Osteocyte (in vitro differentiated cells): ENCODE measurements around the gene STRC. TPM values are rescaled to one million over a fixed set of nuclear protein-coding genes. Genes with fewer than 3 reads are reported as not detected.
"Not testable (repeated sequence)": the region's sequence is repeated elsewhere in the genome, so short reads cannot be mapped to it uniquely, and the experiment has no call there.

Experiments used
- DNase-seq: peaks from one replicate; pipeline ENCODE4 v3.0.0; 2021; ENCODE audit warnings: mixed read lengths; ENCODE audit not compliant: unreplicated experiment; ENCODE audit errors: extremely low spot score
- H3K27ac Mint-ChIP-seq: one replicate; pipeline ENCODE4 v1.8.0; 2021; ENCODE audit warnings: mild to moderate bottlenecking, mixed read lengths; ENCODE audit not compliant: unreplicated experiment
- H3K27me3 Mint-ChIP-seq: one replicate; pipeline ENCODE4 v1.8.0; 2021; ENCODE audit warnings: mixed read lengths; ENCODE audit not compliant: unreplicated experiment
- H3K36me3 Mint-ChIP-seq: one replicate; pipeline ENCODE4 v1.8.0; 2021; ENCODE audit warnings: mixed read lengths; ENCODE audit not compliant: unreplicated experiment
- H3K4me1 Mint-ChIP-seq: one replicate; pipeline ENCODE4 v1.8.0; 2021; ENCODE audit warnings: mixed read lengths; ENCODE audit not compliant: unreplicated experiment
- H3K4me3 Mint-ChIP-seq: one replicate; pipeline ENCODE4 v1.8.0; 2021; ENCODE audit warnings: mild to moderate bottlenecking, moderate library complexity, mixed read lengths; ENCODE audit not compliant: unreplicated experiment
- H3K9me3 Mint-ChIP-seq: one replicate; pipeline ENCODE4 v1.8.0; 2021; ENCODE audit warnings: mixed read lengths; ENCODE audit not compliant: unreplicated experiment
- total RNA-seq: library from RNA; stranded (reverse); gene quantifications from 2 replicates; pipeline ENCODE4 v1.2.1, GENCODE V29; 2021
- TF ChIP-seq, protein P1 (sequence below): fragments of 200-600 bp; sonication (generic); IDR thresholded peaks from 2 replicates; pipeline ENCODE4 v1.5.0; 2021; ENCODE audit warnings: antibody characterized with exemption, mild to moderate bottlenecking, moderate library complexity

STRC gene
- total RNA-seq, 1 donor from 2014 or later: 0.30 TPM

DNA sequence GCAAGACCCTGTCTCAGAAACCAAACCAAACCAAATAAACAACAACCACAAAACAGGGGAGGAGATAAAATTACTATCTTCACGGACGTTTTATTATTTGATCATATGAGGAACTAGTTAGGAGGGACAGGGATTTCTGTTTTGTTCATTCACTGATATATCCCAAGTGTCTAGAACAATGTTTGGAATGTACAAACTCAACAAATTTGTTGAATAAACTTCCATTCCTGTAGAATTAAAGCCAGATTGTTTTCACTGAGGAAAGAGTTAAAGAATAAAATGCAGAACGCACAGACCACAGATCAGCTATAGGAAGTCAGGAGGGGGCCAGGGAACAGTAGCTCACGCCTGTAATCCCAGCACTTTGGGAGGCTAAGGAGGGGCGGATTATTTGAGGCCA is 6.5 kb upstream of the STRC start:
- TF ChIP-seq, protein P1, sequence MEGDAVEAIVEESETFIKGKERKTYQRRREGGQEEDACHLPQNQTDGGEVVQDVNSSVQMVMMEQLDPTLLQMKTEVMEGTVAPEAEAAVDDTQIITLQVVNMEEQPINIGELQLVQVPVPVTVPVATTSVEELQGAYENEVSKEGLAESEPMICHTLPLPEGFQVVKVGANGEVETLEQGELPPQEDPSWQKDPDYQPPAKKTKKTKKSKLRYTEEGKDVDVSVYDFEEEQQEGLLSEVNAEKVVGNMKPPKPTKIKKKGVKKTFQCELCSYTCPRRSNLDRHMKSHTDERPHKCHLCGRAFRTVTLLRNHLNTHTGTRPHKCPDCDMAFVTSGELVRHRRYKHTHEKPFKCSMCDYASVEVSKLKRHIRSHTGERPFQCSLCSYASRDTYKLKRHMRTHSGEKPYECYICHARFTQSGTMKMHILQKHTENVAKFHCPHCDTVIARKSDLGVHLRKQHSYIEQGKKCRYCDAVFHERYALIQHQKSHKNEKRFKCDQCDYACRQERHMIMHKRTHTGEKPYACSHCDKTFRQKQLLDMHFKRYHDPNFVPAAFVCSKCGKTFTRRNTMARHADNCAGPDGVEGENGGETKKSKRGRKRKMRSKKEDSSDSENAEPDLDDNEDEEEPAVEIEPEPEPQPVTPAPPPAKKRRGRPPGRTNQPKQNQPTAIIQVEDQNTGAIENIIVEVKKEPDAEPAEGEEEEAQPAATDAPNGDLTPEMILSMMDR: no peak
- H3K9me3 Mint-ChIP-seq: no peaks in the 10 kb centered on the region
- peaks cover 18% of the 10 kb centered on the region for H3K27me3 Mint-ChIP-seq
- H3K4me3 Mint-ChIP-seq: no peak overlapping the region
- no peaks in the 10 kb centered on the region for H3K36me3 Mint-ChIP-seq
- no peak overlapping the region for H3K27ac Mint-ChIP-seq
- DNase-seq: no peak
- peaks cover 13% of the 10 kb centered on the region for H3K4me1 Mint-ChIP-seq

DNA sequence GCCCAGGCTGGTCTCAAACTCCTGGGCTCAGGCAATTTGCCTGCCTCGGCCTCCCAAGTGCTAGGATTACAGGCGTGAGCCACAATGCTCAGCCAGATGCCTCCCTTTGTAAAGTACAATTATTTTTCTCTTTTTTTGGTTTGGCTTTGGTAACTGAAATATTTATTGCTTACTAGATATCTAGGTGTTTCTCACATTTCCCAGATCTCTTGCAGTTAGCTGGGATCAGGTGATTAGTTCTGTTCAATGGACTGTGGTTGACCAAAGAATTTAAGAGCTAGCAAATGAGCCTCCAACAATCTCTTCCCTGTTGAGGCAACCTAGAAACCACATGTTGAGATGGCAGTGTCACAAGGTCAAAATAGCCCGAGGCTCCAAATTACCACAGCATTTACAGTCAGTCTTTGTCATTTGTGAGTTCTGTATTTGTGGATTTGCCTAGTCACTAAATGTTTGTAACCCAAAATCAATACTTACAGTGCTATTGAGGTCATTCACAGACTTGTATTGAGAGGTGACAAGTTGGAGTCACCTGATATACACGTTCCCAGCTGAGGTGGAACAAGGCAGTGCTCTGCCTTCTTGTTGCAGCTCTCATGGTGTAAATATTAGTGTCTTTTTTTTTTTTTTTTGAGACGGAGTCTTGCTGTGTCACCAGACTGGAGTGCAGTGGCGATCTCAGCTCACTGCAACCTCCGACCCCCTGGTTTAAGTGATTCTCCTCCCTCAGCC is 3.6 kb upstream of the STRC start:
- not testable (repeated sequence) for DNase-seq, H3K4me3 Mint-ChIP-seq, H3K9me3 Mint-ChIP-seq, H3K36me3 Mint-ChIP-seq, H3K27ac Mint-ChIP-seq
- H3K4me1 Mint-ChIP-seq: peaks cover 13% of the 10 kb centered on the region
- peaks cover 21% of the 10 kb centered on the region for H3K27me3 Mint-ChIP-seq

DNA sequence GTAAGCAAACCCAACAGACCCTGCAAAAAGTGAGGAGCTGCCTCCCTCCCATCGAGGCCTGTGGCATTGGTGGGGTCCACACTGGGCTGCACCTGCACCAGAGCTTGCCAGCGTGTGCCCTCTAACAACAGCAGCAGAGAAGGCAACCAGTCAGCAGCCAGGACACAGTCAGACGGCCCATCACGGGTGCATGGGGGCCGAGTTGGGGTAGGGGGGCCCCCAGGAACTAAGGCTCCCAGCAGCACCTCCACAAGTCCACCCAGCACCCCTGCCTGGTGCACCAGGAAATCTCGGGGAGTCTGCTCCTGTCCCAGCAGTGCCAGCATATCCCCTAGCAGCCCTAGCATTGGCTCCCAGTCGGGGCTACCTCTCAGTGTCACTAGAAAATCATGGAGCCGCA is 850 bp downstream of the STRC start:
- H3K27ac Mint-ChIP-seq, DNase-seq, H3K4me3 Mint-ChIP-seq, H3K4me1 Mint-ChIP-seq, H3K9me3 Mint-ChIP-seq, H3K36me3 Mint-ChIP-seq: not testable (repeated sequence)
- H3K27me3 Mint-ChIP-seq: peaks cover 18% of the 10 kb centered on the region

DNA sequence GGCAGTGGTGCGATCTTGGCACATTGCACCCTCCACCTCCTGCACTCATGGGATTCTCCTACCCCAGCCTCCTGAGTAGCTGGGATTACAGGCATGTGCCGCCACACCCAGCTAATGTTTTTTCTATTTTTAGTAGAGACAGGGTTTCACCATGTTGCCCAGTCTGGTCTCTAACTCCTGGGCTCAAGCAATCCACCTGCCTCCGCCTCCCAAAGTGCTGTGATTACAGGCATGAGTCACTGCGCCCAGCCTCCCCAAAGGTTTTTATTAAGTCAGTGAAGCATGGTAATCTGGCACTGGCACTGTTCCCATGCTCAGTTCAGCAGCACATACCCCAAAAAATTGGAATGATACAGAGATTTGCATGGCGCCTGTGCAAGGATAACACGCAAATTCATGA is 16.4 kb downstream of the STRC start:
- not testable (repeated sequence) for H3K27ac Mint-ChIP-seq, DNase-seq, H3K4me1 Mint-ChIP-seq, H3K4me3 Mint-ChIP-seq, H3K9me3 Mint-ChIP-seq, H3K36me3 Mint-ChIP-seq
- peaks cover 31% of the 10 kb centered on the region for H3K27me3 Mint-ChIP-seq

DNA sequence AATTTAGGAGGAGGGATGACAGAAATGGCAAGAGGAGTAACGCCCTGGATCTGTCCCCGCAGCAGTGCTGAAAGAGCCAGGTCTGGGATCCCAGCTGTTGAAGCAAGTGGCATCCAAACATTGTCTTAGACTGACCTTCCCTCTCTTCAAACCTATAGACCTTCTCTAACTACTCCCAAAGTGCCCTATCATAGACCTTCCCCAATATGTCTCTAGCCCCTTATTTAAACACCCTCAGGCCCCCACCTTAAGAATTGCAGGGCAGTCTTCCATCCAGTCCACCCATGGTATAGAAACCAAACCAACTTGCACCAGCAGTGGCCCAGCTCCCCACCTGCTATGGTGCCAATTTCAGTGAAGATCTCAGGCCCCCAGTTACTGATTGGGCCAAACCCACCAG is 18.4 kb downstream of the STRC start:
- H3K36me3 Mint-ChIP-seq, H3K27ac Mint-ChIP-seq, H3K4me1 Mint-ChIP-seq, H3K9me3 Mint-ChIP-seq, DNase-seq, H3K4me3 Mint-ChIP-seq: not testable (repeated sequence)
- peaks cover 39% of the 10 kb centered on the region for H3K27me3 Mint-ChIP-seq

DNA sequence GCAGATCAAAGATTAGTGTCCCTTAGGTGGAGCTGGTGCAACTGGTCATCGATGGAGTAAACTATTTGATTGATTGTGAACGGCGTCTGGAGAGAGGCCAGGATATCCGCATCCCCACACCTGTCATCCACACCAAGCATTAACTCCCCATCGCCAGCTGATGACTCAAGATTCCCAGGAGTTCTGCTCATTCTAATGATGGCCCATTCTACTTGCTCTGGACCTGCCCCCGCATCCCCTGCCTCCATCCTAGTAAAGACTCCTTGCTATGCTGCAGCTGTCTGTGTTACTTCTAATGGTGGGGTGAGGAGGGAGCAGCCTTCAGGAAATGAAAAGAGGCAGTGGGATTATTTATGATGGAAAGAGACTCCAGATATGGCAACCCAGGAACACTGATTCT is 19.5 kb downstream of the STRC start:
- H3K27ac Mint-ChIP-seq, H3K4me1 Mint-ChIP-seq, DNase-seq, H3K4me3 Mint-ChIP-seq, H3K9me3 Mint-ChIP-seq, H3K36me3 Mint-ChIP-seq: not testable (repeated sequence)
- peaks cover 35% of the 10 kb centered on the region for H3K27me3 Mint-ChIP-seq

DNA sequence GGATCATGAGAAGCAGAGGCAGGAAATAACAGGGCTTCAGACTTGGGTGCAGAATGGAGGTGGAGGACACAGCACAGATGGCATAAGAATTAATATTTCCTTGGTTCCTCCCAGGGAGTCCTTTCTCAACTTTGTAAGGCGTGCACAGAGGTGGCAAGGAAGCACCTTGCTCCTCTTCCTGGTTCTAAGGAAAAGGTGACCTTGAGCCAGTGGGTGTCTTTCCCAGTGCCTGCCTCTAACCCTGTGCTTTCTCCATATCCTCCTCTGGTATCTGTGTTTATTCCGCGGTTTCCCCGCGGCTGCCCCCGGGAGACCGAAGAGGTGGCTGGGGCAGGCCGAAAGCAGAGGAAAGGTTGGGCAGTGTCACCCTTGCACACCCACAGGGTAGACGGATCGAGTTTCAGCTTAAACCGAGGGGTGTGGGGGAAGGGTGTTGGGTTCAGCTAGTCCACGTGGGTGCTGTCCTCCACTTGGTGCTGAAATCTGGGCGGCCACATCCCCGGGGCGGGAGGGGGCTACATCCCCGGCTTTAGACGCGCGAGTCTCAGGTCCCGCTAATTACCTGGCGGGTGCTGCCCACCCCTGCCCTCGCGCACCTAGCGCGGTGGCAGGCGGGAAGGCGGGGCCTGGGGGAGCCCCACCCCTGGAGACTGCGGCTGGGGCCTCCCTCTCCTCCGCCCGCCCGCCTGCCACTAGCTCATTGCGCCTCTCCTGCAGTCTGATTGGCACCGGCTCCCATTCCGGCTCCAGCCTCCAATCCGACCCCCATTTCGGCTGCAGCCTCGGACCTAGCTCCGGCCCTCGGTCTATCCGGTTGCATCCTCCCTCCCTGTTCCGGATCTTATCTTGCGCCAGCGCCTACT is 25.0 kb downstream of the STRC start, which contains the start of gene CKMT1B:
CKMT1B (plus strand) TSS at position 700 of the 863 bp plus-strand sequence. CDS start 192 bp downstream, outside the sequence.
- not testable (repeated sequence) for H3K27ac Mint-ChIP-seq, H3K4me3 Mint-ChIP-seq, H3K4me1 Mint-ChIP-seq, H3K36me3 Mint-ChIP-seq, H3K9me3 Mint-ChIP-seq, DNase-seq
- peaks cover 17% of the 10 kb centered on the region for H3K27me3 Mint-ChIP-seq

DNA sequence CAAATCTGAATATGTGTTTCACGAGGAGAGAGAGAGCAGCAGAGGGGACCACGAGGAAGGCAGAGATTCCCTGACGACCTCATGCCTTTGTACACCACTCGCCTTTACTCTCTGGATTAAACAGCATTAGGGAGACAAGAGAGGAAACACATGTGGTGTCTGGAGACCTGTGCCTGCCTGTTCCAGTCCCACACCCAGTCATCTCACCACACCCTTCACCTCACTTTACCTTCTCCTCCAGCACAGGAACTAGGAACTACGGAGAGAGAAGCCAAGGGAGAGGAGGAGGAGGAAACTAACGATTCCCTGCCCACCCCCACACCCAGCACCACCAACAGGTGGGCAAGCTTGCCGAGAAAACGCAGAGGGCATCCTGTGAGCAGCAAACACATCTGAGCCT is 25.8 kb downstream of the STRC start:
- not testable (repeated sequence) for H3K36me3 Mint-ChIP-seq, H3K27ac Mint-ChIP-seq, H3K4me1 Mint-ChIP-seq, H3K4me3 Mint-ChIP-seq, DNase-seq, H3K9me3 Mint-ChIP-seq
- H3K27me3 Mint-ChIP-seq: peaks cover 14% of the 10 kb centered on the region

DNA sequence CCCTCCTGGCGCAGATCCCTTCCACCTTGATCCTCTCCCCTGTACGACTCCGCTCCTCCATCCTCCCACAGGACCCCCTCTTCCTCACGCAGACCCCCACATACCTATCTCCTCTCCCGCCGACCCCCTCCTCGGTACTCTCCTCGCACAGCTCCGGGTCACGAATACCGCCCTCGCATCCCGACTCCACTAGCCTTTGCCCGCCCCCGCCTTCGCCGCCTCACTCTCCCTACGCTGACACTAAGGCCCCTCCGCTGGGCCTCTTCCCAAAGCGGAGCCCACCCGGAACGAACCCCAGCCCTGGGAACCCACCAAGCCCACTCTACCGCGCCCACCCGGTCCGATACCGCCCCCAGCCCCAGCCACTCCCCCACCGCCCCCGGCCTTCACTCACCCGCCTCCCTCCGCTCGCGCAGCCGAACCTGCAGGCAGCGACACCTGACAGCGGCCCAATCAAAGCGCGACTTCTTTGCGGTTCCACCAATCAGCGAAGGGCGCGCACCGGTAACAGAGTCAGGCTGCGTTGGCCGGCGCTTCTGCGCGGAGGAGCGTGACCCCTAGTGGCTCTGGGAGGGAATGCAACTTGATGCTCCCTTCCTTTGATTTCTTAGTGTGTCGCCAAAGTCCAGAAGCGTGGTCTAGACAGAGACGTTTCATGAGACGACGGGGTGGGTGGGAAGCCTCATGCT is 28.7 kb downstream of the STRC start, which contains the start of gene PPIP5K1:
PPIP5K1 (minus strand) TSS at position 431 of the 689 bp plus-strand sequence. CDS start 5,704 bp downstream, outside the sequence.
- not testable (repeated sequence) for H3K27ac Mint-ChIP-seq, H3K36me3 Mint-ChIP-seq, DNase-seq, H3K27me3 Mint-ChIP-seq, H3K4me3 Mint-ChIP-seq, H3K4me1 Mint-ChIP-seq, H3K9me3 Mint-ChIP-seq

DNA sequence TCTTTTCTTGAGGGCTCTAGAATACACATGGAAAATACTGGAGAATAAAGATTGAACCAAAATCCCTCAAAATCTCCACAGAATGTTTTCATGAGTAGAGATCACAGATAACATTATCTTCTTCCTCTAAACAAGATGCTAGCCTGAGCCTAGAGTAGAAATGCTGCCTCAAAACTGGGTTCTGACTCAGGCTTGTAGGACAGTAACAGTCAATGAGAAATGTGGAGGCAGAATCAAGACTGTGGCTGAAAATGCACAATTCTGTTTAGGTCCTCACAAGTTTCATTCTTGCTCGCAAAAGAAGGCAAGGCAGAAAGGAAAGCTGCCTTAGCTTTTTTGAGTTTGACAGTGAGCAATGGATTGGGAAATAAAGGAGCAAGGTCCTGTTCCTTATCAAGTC is 44.0 kb downstream of the STRC start:
- H3K36me3 Mint-ChIP-seq, H3K4me3 Mint-ChIP-seq, H3K27me3 Mint-ChIP-seq, H3K27ac Mint-ChIP-seq, DNase-seq, H3K4me1 Mint-ChIP-seq, H3K9me3 Mint-ChIP-seq: not testable (repeated sequence)
